Ovary (tissue), 9 donors: ENCODE data around the gene ZNF638. TPM values are rescaled to one million over a fixed set of nuclear protein-coding genes. Genes with fewer than 3 reads are reported as not detected.
"Not testable (repeated sequence)": the region's sequence is repeated elsewhere in the genome, so short reads cannot be mapped to it uniquely, and the experiment has no call there.

Experiments used
- DNase-seq, 5 donors: peaks; one replicate each; pipeline ENCODE4 v3.0.0-alpha.2; 2019 to 2020
- H3K27ac ChIP-seq, 2 donors: fragments of 200-600 bp; one replicate each; pipeline versions ENCODE4 v1.5.1 to v1.8.0; 2019 to 2022
- H3K27me3 ChIP-seq: fragments of 200-600 bp; one replicate; pipeline ENCODE4 v1.8.0; 2022
- H3K36me3 ChIP-seq: fragments of 200-600 bp; sonication (generic); one replicate; pipeline ENCODE4 v1.5.1; 2019
- H3K4me1 ChIP-seq: one replicate; pipeline ENCODE4 v1.8.1; 2013; ENCODE audit warnings: mild to moderate bottlenecking, moderate library complexity; ENCODE audit not compliant: insufficient read depth
- H3K4me3 ChIP-seq: fragments of 200-600 bp; sonication (generic); one replicate; pipeline ENCODE4 v1.5.1; 2017
- H3K9me3 ChIP-seq, 2 donors: fragments of 200-600 bp in 1 of 2; sonication (generic) in 1 of 2; one replicate each; pipeline versions ENCODE4 v1.5.1 to v1.8.1; 2013 to 2019; ENCODE audit warnings: mild to moderate bottlenecking in 1 of 2, moderate library complexity in 1 of 2
- EP300 ChIP-seq: sonication (generic); formaldehyde crosslinking; IDR thresholded peaks from one replicate; pipeline ENCODE4 v1.6.1; 2017; ENCODE audit warnings: antibody characterized with exemption
- POLR2A ChIP-seq: fragments of 450-650 bp; IDR thresholded peaks from one replicate; pipeline ENCODE4 v1.6.1; 2017; ENCODE audit warnings: antibody characterized with exemption, mild to moderate bottlenecking, moderate library complexity
- WGBS, 3 donors: extraction: QIAGEN DNeasy Blood & Tissue Kit in 1 of 3; methylation state at CpG; one replicate each; pipeline versions ENCODE4 v1.1.5 to v1.1.7; 2013 to 2017; 5-methylcytosine and 5-hydroxymethylcytosine counted together
- intact Hi-C, 4 donors: fragments of 100-400 bp; cut with DNase I; formaldehyde crosslinking; loops; one replicate each; pipeline versions ENCODE4 v1.11.0 to v1.15.1; 2022 to 2023
- polyA plus RNA-seq, 2 donors: library from polyadenylated mRNA; stranded (reverse); fragments of 200-250 nt in 1 of 2; fragments of 350-450 nt in 1 of 2; fragmentation: Illumina TruSeq in 1 of 2; extraction: RNeasy Lipid Tissue Mini Kit (QIAGEN cat#74804) in 1 of 2; gene quantifications; one replicate each; pipeline ENCODE4 v1.2.3, GENCODE V29; 2013 to 2014
- total RNA-seq, 7 donors: library from RNA; depleted of rRNA in 2 of 7; stranded (reverse); fragments of >200 nt in 2 of 7; fragmentation: NEBNext Ultra II Directional in 3 of 7; extraction: Animal tissue kit (Norgen Biotek cat#: 25700) in 3 of 7; gene quantifications; one replicate each; pipeline versions ENCODE4 v1.1.0 to v1.2.4, GENCODE V29; 2016 to 2023
- TF ChIP-seq, protein P1 (sequence below), 3 donors: fragments of 450-650 bp in 2 of 3; fragments of 200-600 bp in 1 of 3; IDR thresholded peaks; one replicate each; pipeline versions ENCODE4 v1.5.1 to v1.8.0; 2016 to 2022; ENCODE audit warnings: antibody characterized with exemption in 3 of 3, mild to moderate bottlenecking in 1 of 3
- donor health status: DM: no; HTN: no; CAD: no; lungs with moderate emphysema.
- donor health status: DM: no; HTN: no; CAD: no.
- donor health status: Bipolar disorder and iron deficiency.
- donor health status: DM: yes; HTN: yes; CAD: no.
- donor health status: DM: no; HTN: no; CAD: no.
- donor health status: DM: yes; HTN: yes; CAD: no.

The ZNF638 gene
- total and polyA plus RNA-seq, 9 donors, result 76.9 to 160 (median 126) TPM

GRCh38 chr2:71409611-71410010 is 78.0 kb downstream of the ZNF638 start:
- H3K27ac ChIP-seq, result no peak overlapping the region
- H3K4me3 ChIP-seq, result no peak overlapping the region
- no peaks in the 10 kb centered on the region for H3K36me3 ChIP-seq
- intact Hi-C loops, result no loop called here
- no peaks in the 10 kb centered on the region for H3K27me3 ChIP-seq
- no peak for DNase-seq
- H3K9me3 ChIP-seq, result no peaks in the 10 kb centered on the region
- WGBS, 3 donors, result 91 to 93% (median 91%) methylated on average over 3 of the region's 3 CpGs
- TF ChIP-seq POLR2A, result no peak
- TF ChIP-seq, protein P1, sequence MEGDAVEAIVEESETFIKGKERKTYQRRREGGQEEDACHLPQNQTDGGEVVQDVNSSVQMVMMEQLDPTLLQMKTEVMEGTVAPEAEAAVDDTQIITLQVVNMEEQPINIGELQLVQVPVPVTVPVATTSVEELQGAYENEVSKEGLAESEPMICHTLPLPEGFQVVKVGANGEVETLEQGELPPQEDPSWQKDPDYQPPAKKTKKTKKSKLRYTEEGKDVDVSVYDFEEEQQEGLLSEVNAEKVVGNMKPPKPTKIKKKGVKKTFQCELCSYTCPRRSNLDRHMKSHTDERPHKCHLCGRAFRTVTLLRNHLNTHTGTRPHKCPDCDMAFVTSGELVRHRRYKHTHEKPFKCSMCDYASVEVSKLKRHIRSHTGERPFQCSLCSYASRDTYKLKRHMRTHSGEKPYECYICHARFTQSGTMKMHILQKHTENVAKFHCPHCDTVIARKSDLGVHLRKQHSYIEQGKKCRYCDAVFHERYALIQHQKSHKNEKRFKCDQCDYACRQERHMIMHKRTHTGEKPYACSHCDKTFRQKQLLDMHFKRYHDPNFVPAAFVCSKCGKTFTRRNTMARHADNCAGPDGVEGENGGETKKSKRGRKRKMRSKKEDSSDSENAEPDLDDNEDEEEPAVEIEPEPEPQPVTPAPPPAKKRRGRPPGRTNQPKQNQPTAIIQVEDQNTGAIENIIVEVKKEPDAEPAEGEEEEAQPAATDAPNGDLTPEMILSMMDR (IDR thresholded peaks at IDR 0.05), result no peak
- no peak for TF ChIP-seq EP300
- no peaks in the 10 kb centered on the region for H3K4me1 ChIP-seq

DNA sequence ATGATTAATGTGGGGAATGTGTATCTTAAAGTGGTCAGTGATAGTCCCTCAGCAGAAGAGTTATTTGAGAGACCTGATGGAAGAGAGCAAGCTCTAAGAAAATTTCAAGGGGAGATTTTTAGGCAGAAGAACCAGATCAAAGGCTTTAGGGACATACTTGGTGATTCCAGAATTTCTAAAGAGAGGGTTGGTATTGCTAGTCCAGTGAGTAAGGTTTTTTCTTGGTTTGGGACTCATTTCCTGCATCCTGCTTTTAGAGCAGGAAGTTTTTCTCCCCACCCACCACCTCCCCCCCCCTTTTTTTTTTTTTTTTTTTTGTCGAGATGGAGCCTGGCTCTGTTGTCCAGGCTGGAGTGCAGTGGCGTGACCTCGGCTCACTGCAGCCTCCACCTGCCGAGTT is 79.1 kb downstream of the ZNF638 start:
- no peaks in the 10 kb centered on the region for H3K36me3 ChIP-seq
- H3K27me3 ChIP-seq, result no peaks in the 10 kb centered on the region
- intact Hi-C loops, result no loop called here
- no peak for TF ChIP-seq POLR2A
- no peak for TF ChIP-seq EP300
- TF ChIP-seq, protein P1 (IDR thresholded peaks at IDR 0.05), result no peak
- H3K4me1 ChIP-seq, result no peaks in the 10 kb centered on the region
- H3K4me3 ChIP-seq, result no peak overlapping the region
- no peak overlapping the region for H3K27ac ChIP-seq
- H3K9me3 ChIP-seq, result no peaks in the 10 kb centered on the region
- WGBS, 3 donors, result 90 to 94% (median 92%) methylated on average over 4 of the region's 4 CpGs
- no peak for DNase-seq

- DNase-seq, result not testable (repeated sequence)
Observed at GRCh38 chr2:71416866-71417265, 85.3 kb downstream of the ZNF638 start.

GRCh38 chr2:71417300-71418202 is 86.0 kb downstream of the ZNF638 start:
- 66 to 95% (median 86%) methylated on average over 7 to 13 of the region's 16 CpGs for WGBS, 3 donors
- intact Hi-C loops, result no loop called here
- Histone ChIP-seq H3K4me3 (no peak overlapping the region), H3K9me3 (no peaks in the 10 kb centered on the region), H3K36me3 (no peaks in the 10 kb centered on the region), H3K4me1 (peaks cover 1% of the 10 kb centered on the region), H3K27me3 (no peaks in the 10 kb centered on the region), H3K27ac (no peak overlapping the region)
- no peak for DNase-seq
- TF ChIP-seq POLR2A, result no peak
- TF ChIP-seq, protein P1 (IDR thresholded peaks at IDR 0.05), result no peak

More at GRCh38 chr2:71416866-71417265, 85.3 kb downstream of the ZNF638 start:
- H3K4me1 ChIP-seq, H3K36me3 ChIP-seq, H3K27me3 ChIP-seq, H3K27ac ChIP-seq, intact Hi-C loops, H3K4me3 ChIP-seq, H3K9me3 ChIP-seq: not testable (repeated sequence)
- WGBS, 3 donors, result 20 to 59% methylated on average over 1 to 13 of the region's 15 CpGs; no CpG with 5 or more reads in 1 of the 3 donors

DNA sequence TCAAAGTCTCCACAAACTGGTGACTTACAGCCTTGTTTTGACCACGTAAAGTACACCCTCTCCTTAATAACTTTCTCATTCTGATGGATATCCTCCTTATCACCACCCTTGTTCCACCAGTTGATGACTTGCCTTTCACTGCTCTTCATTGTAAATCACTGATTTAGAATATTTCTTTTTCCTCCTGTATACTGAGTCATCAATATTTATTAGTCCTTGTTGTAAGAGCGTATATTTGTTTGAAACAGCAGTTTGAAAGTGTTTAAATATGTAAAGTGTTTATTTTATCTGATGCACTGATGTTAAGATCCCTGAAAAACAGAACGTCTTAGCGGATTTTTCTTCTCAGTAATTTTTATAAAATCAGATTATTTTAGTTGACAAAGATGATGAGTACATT is 87.6 kb downstream of the ZNF638 start:
- H3K4me3 ChIP-seq, result no peak overlapping the region
- WGBS, 3 donors, result 42 to 71% (median 65%) methylated on average over 4 of the region's 4 CpGs
- H3K9me3 ChIP-seq, result no peaks in the 10 kb centered on the region
- DNase-seq, result no peak
- H3K27ac ChIP-seq, result no peak overlapping the region
- peaks cover 4% of the 10 kb centered on the region for H3K4me1 ChIP-seq
- intact Hi-C loops, result no loop called here
- H3K36me3 ChIP-seq, result no peaks in the 10 kb centered on the region
- no peaks in the 10 kb centered on the region for H3K27me3 ChIP-seq
- TF ChIP-seq POLR2A (no peak), EP300 (no peak)
- TF ChIP-seq, protein P1 (IDR thresholded peaks at IDR 0.05), result no peak
